ENCODE results near the gene ARSH. TPM values are rescaled to one million over a fixed set of nuclear protein-coding genes. Genes with fewer than 3 reads are reported as not detected.

The ARSH gene
- polyA plus RNA-seq, 1 donor from 2014 or later = not detected

- no peak overlapping the region for H3K27ac ChIP-seq (ENCODE audit: low read length)
- H3K4me3 ChIP-seq (ENCODE audit: low read length) = no peak overlapping the region
- H4K20me1 ChIP-seq (ENCODE audit: insufficient read depth) = no peaks in the 10 kb centered on the region
- no peak overlapping the region for H3K4me2 ChIP-seq (ENCODE audit: low read length)
- H3F3A ChIP-seq (ENCODE audit: insufficient read depth, low read length, poor library complexity, severe bottlenecking) = no peaks in the 10 kb centered on the region
- TF ChIP-seq REST (IDR thresholded peaks at IDR 0.05; ENCODE audit: borderline replicate concordance) (no peak), POLR2AphosphoS5 (IDR thresholded peaks at IDR 0.05) (no peak), EZH2 (IDR thresholded peaks at IDR 0.05; ENCODE audit: borderline replicate concordance, insufficient read depth, low read length, poor library complexity, severe bottlenecking) (no peak), CTCF (IDR thresholded peaks at IDR 0.05; ENCODE audit: poor library complexity, severe bottlenecking) (no peak), EP300 (conservative IDR thresholded peaks at IDR 0.05; ENCODE audit: poor library complexity, severe bottlenecking) (no peak), RAD21 (conservative IDR thresholded peaks at IDR 0.05) (no peak), SMC3 (conservative IDR thresholded peaks at IDR 0.05; ENCODE audit: poor library complexity) (no peak), TAF1 (IDR thresholded peaks at IDR 0.05; ENCODE audit: low read depth) (no peak), MXI1 (conservative IDR thresholded peaks at IDR 0.05; ENCODE audit: poor library complexity, severe bottlenecking) (no peak)
- no peaks in the 10 kb centered on the region for H3K79me2 ChIP-seq (replicated peaks; ENCODE audit: insufficient read depth, low read length)
- H3K9ac ChIP-seq (ENCODE audit: low read length) = no peak overlapping the region
- no peaks in the 10 kb centered on the region for H3K9me2 ChIP-seq (ENCODE audit: insufficient read depth, low read length)
- no peaks in the 10 kb centered on the region for H3K36me3 ChIP-seq (ENCODE audit: insufficient read depth, low read length)
- no peaks in the 10 kb centered on the region for H3K9me3 ChIP-seq (ENCODE audit: low read length)
- H3K27me3 ChIP-seq (ENCODE audit: insufficient read depth, low read depth, low read length) = no peaks in the 10 kb centered on the region
- no peak overlapping the region for H2AFZ ChIP-seq (ENCODE audit: low read depth, low read length)
Observed at GRCh38 chrX:3052860-3053259, 46.5 kb downstream of the ARSH start.

- Histone ChIP-seq H3K36me3 (ENCODE audit: insufficient read depth, low read length) (no peaks in the 10 kb centered on the region), H3K9me2 (ENCODE audit: insufficient read depth, low read length) (no peaks in the 10 kb centered on the region), H3K9me3 (ENCODE audit: low read length) (no peaks in the 10 kb centered on the region), H3K4me2 (ENCODE audit: low read length) (no peak overlapping the region), H3K27me3 (ENCODE audit: insufficient read depth, low read depth, low read length) (no peaks in the 10 kb centered on the region), H3K79me2 (replicated peaks; ENCODE audit: insufficient read depth, low read length) (no peaks in the 10 kb centered on the region), H3K4me3 (ENCODE audit: low read length) (no peak overlapping the region), H3K27ac (ENCODE audit: low read length) (no peak overlapping the region), H4K20me1 (ENCODE audit: insufficient read depth) (no peaks in the 10 kb centered on the region), H3F3A (ENCODE audit: insufficient read depth, low read length, poor library complexity, severe bottlenecking) (no peaks in the 10 kb centered on the region), H3K9ac (ENCODE audit: low read length) (no peak overlapping the region), H2AFZ (ENCODE audit: low read depth, low read length) (no peak overlapping the region)
- TF ChIP-seq RAD21 (conservative IDR thresholded peaks at IDR 0.05) = no peak
Observed at GRCh38 chrX:3066555-3066954, 60.2 kb downstream of the ARSH start.

GRCh38 chrX:3075959-3076358, 69.6 kb downstream of the ARSH start:
- no peaks in the 10 kb centered on the region for H4K20me1 ChIP-seq (ENCODE audit: insufficient read depth)
- no peaks in the 10 kb centered on the region for H3K9me3 ChIP-seq (ENCODE audit: low read length)
- H3K79me2 ChIP-seq (replicated peaks; ENCODE audit: insufficient read depth, low read length) = no peaks in the 10 kb centered on the region
- H3K9ac ChIP-seq (ENCODE audit: low read length) = no peak overlapping the region
- no peaks in the 10 kb centered on the region for H3K9me2 ChIP-seq (ENCODE audit: insufficient read depth, low read length)
- H3F3A ChIP-seq (ENCODE audit: insufficient read depth, low read length, poor library complexity, severe bottlenecking) = no peaks in the 10 kb centered on the region
- H3K4me2 ChIP-seq (ENCODE audit: low read length) = no peak overlapping the region
- TF ChIP-seq EZH2 (IDR thresholded peaks at IDR 0.05; ENCODE audit: borderline replicate concordance, insufficient read depth, low read length, poor library complexity, severe bottlenecking) = no peak
- no peak for TF ChIP-seq MXI1 (conservative IDR thresholded peaks at IDR 0.05; ENCODE audit: poor library complexity, severe bottlenecking)
- TF ChIP-seq CTCF (IDR thresholded peaks at IDR 0.05; ENCODE audit: poor library complexity, severe bottlenecking) = no peak
- TF ChIP-seq SMC3 (conservative IDR thresholded peaks at IDR 0.05; ENCODE audit: poor library complexity) = no peak
- no peak for TF ChIP-seq EP300 (conservative IDR thresholded peaks at IDR 0.05; ENCODE audit: poor library complexity, severe bottlenecking)
- H3K36me3 ChIP-seq (ENCODE audit: insufficient read depth, low read length) = no peaks in the 10 kb centered on the region
- H3K27ac ChIP-seq (ENCODE audit: low read length) = no peak overlapping the region
- no peaks in the 10 kb centered on the region for H3K27me3 ChIP-seq (ENCODE audit: insufficient read depth, low read depth, low read length)
- no peak overlapping the region for H3K4me3 ChIP-seq (ENCODE audit: low read length)
- no peak overlapping the region for H2AFZ ChIP-seq (ENCODE audit: low read depth, low read length)
